ENCODE results near the gene CCER1. TPM values are rescaled to one million over a fixed set of nuclear protein-coding genes. Genes with fewer than 3 reads are reported as not detected.

Gene CCER1
- total RNA-seq, 1 donor from 2014 or later = not detected

DNA sequence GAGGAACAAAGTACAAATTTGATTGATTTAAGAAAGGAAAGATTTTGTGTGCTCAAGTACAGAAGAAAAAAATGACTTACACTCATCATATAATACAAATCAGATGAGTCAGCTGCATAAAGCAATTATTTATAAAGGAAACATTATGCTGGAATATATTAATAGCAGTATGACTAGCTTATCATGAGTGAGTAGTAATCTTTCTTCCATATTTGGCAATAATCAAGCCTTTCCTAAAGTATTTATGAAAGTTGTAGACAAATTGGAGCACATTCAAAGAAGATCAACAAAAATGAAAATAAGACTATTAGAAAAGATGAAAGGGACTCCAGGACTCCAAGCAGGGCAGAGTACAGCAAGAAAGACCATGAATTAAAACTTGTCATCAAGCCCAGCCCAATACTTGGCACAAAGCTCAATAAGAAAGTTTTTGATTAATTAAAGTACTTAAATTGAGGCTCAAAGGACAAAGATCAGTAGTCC is 32.8 kb downstream of the CCER1 start:
- intact Hi-C loops (cut with micrococcal nuclease) = no loop called here

DNA sequence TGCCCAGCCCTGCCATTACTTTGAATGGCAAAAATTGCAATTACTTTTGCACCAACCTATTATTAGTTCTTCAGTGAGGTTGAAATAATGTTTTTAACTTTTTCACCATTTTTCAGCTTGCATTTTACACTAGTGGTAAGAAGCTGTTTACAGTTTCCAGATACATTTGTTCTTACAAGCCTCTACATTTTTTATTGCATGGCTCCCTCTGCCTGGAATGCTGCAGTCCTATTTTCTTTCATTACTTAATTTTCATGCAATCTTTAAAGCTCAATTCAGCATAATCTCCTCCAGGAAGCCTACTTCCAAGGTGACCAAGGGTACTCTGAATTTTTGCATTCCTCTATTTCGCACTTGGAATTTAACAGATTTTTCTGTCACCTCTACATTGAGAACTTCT is 33.4 kb downstream of the CCER1 start:
- intact Hi-C loops (cut with micrococcal nuclease) = no loop called here

DNA sequence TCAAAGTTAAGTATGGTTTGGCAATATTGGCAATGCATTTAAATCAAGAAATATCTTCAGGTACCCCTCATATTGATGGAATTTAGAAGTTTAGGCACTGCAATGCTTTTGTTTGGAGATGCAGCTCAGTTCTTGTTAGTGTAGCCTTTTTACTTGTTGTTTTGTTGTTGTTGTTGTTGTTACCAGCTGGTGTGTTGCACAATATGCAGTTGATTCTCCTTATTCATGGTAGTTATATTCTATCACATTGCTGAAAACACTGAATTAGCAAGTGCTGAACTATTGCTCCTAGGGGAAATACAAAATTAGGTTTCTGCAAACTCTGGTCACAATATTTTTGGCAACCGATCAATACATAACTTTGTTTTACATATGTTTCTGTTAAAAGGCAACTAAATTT is 34.8 kb downstream of the CCER1 start:
- intact Hi-C loops (cut with micrococcal nuclease) = no loop called here

- intact Hi-C loops (cut with micrococcal nuclease) = no loop called here
Observed at GRCh38 chr12:90917431-90917830, 37.5 kb downstream of the CCER1 start.

- intact Hi-C loops (cut with micrococcal nuclease) = no loop called here
Observed at GRCh38 chr12:90916516-90916915, 38.5 kb downstream of the CCER1 start.

- intact Hi-C loops (cut with micrococcal nuclease) = no loop called here
Observed at GRCh38 chr12:90915353-90915752, 39.6 kb downstream of the CCER1 start.

GRCh38 chr12:90910958-90911357 is 44.0 kb downstream of the CCER1 start:
- intact Hi-C loops (cut with micrococcal nuclease) = no loop called here

- intact Hi-C loops (cut with micrococcal nuclease) = loop anchor here (2.0 kb wide), 1 partner anchor 1366 kb away; no protein-coding TSS in a partner anchor
Observed at GRCh38 chr12:90909069-90909770, 45.8 kb downstream of the CCER1 start.

DNA sequence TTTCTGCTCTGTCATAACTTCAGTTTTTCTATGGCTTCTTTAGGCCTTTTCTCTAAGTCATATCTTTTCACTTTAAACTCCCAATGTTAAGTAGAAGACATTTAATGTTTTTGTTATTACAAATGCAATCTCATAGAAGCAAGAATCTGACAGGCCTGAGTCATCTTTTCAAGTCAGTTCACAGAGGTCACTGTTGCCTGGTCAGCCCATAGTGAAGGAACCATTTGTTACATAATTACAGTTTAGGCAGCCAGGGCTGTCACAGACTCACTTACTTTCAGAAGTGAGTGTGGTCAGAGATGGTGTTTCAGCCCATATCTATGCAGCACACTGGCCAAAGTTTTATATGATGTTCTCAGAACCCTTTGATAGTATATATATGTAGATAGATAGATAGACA is 46.5 kb downstream of the CCER1 start:
- intact Hi-C loops (cut with micrococcal nuclease) = loop anchor here (2.0 kb wide), 1 partner anchor 1366 kb away; no protein-coding TSS in a partner anchor

DNA sequence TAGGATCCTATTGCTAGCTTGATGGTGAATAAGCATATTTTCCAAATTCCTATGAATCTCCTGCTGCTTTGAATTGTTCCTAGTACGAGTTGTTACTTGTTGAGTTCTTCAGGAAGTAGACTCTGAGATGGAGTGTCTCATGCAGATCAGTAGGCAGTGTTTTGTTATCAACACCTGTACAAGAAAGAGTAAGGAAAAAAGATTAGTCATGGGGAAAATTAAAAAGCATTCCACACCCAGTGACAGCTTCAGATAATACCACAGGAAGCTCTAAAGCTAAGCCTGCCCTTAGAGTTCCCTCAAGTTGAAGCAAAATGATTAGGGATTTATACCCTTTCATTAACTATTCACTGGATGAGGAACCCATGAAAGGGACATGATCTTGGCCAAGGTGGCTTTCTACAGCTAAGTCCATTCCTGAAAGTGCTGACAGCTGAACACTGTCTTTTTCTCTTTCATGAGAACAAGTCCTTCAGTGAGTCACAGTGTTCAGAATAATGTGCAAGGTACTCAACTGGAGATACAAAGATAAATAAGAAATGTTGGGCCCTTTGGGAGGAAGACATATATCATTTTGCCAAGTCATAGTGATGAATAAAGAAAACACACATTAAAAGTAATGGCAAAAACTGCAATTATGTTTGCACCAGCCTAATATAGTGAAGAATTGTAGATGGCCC is 49.1 kb downstream of the CCER1 start:
- intact Hi-C loops (cut with micrococcal nuclease) = no loop called here

- intact Hi-C loops (cut with micrococcal nuclease) = no loop called here
Observed at GRCh38 chr12:90902596-90902995, 52.4 kb downstream of the CCER1 start.

Other genes starting within 250 kb of the CCER1 start
- not detected in 2 replicates for gene EPYC, start 49.8 kb upstream of the CCER1 start, total RNA-seq
- gene KERA, start 102.8 kb upstream of the CCER1 start, total RNA-seq = not detected in 2 replicates
- not detected in 2 replicates for gene LUM, start 156.3 kb upstream of the CCER1 start, total RNA-seq
- not detected in 2 replicates for gene DCN, start 227.6 kb upstream of the CCER1 start, total RNA-seq

Data from T-helper 1 cell treated with Interleukin-12 subunit alpha and Interleukin-12 subunit beta and Interleukin-4 antibody, amounts not matched to agents 30 ng/mL and 1 ng/mL, for 36 hours (primary cell).